Measurements from ENCODE around the gene GCK.

The GCK gene

GRCh38 chr7:44104860-44105771 lies 84.1 kb downstream of the GCK start:
- DNase-seq (ENCODE audit: low read depth, low spot score): no peak

DNA sequence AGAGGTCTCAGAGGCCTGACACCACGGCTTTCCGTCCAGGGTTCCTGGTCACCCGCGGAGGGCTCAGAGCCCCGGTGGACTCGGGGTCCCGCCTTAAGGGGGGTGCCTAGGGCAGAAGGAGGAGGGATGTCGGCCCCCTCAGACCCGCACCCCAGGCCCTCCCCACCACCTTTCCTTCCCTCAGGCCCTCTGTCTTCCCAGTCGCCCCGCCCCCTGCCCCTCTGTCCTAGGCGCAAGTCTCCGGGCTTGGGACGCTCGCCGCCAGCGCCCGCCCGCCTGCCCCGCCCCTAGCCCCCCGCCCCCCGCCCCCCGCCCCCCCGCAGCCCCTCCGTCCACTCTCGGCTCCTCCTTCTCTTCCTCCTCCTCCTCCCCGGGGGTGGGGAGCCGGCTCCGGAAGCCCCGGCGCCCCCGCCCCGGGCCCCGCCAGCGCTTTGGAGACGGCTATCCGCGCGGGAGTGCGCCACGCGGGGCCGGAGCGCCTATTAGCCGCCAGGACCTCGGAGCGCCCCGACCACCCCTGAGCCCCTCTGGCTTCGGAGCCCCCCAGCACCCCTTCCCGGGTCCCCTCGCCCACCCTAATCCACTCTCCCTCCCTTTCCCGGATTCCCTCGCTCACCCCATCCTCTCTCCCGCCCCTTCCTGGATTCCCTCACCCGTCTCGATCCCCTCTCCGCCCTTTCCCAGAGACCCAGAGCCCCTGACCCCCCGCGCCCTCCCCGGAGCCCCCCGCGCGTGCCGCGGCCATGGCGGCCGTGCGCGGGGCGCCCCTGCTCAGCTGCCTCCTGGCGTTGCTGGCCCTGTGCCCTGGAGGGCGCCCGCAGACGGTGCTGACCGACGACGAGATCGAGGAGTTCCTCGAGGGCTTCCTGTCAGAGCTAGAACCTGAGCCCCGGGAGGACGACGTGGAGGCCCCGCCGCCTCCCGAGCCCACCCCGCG lies 85.0 kb downstream of the GCK start, which contains the start of gene AEBP1:
Gene AEBP1 (plus strand): TSS at position 423 of the 937 bp plus-strand sequence. CDS start 321 bp downstream, at position 744.
- DNase-seq (ENCODE audit: low read depth, low spot score): no peak

- DNase-seq (ENCODE audit: low read depth, low spot score): no peak
Measured at GRCh38 chr7:44103566-44103922, 85.7 kb downstream of the GCK start.

- no peak for DNase-seq (ENCODE audit: low read depth, low spot score)
Measured at GRCh38 chr7:44102846-44103565, 86.2 kb downstream of the GCK start.

DNA sequence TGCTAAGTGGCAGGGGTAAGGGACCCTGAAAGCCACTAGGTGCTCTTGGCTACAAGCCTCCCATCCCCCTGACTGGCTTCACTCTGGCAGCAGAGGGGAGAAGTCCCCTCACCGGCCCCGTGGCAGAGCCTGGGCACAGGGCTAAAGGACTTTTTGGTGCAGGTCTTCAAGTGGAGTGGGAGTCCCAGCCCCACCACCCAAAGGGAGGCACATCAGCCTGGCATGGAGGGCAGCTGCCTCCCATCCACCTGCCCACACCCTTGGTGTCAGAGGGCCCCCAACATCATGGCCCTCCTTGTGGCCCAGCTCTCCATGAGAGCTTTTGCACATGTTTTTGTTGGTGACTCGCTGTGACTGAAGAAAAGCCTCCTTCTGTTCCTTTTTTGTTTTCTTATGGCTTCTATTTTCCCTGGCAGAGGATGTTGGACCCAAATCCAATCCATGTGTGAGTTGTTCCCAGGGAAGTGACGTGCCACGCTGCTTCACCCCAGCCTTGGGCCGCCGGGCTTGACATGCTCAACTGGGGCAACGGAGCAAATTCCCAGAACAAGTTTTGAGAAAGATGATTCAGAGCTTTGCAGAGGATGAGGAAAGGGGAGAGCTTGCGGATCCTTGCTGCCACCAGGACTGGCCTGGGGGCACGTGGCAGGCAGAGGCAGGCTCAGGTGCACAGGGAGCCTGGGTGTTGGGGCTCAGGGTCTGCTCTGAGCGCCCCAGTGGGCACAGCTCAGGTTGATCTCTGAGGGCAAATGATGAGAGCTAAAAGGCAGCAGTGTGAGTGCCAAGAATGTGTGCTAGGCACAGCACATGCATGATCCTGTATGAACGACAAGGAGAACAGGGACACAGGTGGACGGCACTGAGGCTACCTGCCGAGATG lies 87.0 kb downstream of the GCK start:
- no peak for DNase-seq (ENCODE audit: low read depth, low spot score)

GRCh38 chr7:44101303-44101965 lies 87.8 kb downstream of the GCK start:
- DNase-seq (ENCODE audit: low read depth, low spot score): no peak

DNA sequence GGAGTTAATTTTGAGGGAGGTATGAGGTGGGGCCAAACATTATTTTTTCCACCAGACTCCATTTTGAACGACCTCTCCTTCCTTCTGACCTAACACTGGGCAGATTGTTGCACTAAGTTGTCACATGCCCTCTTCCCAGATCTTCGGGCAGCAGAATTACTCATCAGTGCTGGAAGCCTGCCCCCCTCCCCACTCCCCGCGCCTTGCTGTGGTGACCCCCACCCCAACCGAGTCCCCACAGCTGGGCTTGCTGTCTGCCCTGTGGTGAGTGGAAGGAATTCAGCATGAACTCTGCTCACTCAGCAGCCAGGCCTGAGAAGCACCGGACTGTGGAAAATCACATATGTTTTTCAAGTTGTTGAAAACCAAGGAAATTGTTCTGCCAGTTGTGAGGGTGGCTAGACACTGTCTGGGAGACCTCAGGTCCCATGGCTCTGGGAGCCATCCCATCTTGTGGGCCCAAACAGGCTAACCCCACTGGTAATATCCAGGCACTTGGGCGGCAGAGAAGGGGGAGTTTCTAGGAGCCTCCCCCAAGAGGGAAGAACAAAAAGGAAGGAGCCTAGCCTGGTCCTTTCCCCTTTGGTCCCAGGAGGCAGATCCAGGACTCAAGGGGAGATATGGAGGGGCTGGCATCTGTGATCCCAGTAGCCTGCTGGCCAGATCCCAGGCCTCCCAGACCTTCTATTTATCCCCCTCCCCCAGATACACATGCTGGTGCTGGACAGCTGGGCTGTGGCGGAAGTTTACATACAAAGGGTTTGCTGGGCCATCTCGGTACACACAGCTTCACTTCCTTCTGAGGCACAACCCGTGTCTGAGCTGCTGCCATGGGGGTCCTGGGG lies 88.6 kb downstream of the GCK start:
- no peak for DNase-seq (ENCODE audit: low read depth, low spot score)

DNA sequence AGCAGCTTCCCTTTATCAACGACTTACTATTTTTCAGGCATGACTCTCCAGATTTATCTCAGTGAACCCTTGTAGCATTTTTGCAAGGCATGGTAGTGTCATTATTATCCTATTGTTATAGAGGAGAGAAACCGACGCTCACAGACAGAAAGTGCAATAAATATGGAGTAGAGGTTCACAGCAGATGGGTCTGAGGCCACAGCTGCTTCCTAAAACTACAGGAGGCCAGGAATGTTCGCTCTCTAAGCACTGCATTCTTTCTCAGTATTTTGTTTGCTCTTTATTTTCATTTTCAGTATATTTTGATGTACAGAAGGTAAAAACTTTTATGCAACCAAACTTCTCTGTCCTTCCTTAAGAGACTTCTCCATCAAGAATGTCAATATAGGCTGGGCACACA lies 89.6 kb downstream of the GCK start:
- DNase-seq (ENCODE audit: low read depth, low spot score): no peak

GRCh38 chr7:44098092-44099068 lies 90.9 kb downstream of the GCK start:
- DNase-seq (ENCODE audit: low read depth, low spot score): no peak

- DNase-seq (ENCODE audit: low read depth, low spot score): no peak
Measured at GRCh38 chr7:44097064-44097932, 91.9 kb downstream of the GCK start.

- DNase-seq (ENCODE audit: low read depth, low spot score): no peak
Measured at GRCh38 chr7:44096326-44096881, 92.8 kb downstream of the GCK start.

- no peak for DNase-seq (ENCODE audit: low read depth, low spot score)
Measured at GRCh38 chr7:44095781-44096180, 93.5 kb downstream of the GCK start.

DNA sequence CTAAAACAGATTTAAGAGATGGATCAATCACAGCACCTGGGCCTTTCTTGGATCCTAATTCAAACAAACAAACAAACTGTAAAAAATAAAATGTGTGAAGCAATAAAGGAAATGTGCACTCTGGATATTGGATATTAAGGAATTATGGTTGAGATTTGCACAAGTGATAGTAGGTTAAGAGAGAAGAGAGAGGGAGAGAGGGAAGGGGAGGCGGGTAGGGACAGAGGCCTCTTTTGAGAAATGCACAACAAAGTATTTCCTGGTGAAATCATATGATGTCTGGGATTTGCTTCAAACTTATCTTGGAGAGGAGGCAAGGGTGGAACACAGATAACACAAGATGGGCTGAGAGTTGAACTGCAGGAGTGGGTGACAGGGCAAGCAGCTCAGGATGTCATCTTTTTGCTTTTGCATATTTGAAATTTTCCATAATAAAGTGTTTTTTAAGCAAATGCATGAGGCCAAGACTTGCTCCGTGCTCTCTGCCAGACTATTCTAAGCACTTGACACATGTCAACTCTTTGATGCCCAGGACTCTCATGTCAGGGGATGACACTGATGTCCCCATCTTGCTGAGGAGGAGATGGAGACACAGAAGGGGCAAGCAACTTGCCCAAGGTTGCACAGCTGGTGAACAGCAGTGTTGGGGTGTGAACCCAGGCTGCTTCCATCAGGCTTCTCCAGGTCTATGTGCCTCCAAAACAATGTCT lies 94.2 kb downstream of the GCK start:
- no peak for DNase-seq (ENCODE audit: low read depth, low spot score)

- DNase-seq (ENCODE audit: low read depth, low spot score): no peak
Measured at GRCh38 chr7:44094365-44094764, 94.9 kb downstream of the GCK start.
